Measurements from ENCODE around the gene TXNDC12.
"Not testable (repeated sequence)": the region's sequence is repeated elsewhere in the genome, so short reads cannot be mapped to it uniquely, and the experiment has no call there.

TXNDC12 gene

DNA sequence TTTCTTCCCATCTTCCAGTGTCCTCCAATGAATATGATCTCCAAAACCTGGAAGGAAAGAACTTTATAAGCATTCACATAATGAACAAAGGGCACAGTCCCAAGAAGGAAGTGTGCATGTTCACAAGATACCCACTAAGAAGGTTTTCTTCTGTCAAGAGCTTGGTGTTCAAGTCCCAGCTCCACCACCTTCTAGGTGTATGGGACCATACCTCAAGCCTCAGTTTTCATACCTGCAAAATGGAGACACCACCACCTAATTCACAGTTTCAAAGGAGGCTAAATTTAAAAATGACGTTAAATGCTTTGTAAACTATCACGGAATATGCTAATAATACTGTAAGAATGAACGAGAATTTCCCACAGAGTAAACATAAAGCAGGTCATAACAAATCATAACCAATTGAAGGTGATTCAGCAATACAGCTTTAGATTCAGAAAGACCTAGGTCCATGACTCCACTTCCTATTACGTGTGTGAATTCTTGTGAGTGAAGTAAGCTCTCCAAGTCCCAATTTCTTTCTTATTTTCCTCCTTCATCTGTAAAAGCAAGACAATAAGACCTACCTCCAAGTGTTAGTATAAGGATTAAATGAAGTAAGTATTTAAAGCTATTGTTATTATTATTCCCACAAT, 13.3 kb downstream of the TXNDC12 start:
- peaks cover 7% of the 10 kb centered on the region for H3K4me1 Mint-ChIP-seq
- ATAC-seq (replicated peaks; ENCODE audit: extremely low read depth, poor library complexity, severe bottlenecking) (no peak), DNase-seq (ENCODE audit: low spot score in 2 of 2) (no peak)
- H3K36me3 Mint-ChIP-seq (ENCODE audit: insufficient read depth) = peaks cover 24% of the 10 kb centered on the region
- no peaks in the 10 kb centered on the region for H3K27me3 Mint-ChIP-seq
- H3K9me3 Mint-ChIP-seq = no peaks in the 10 kb centered on the region
- no peak overlapping the region for H3K27ac Mint-ChIP-seq (ENCODE audit: low read depth)
- H3K4me3 Mint-ChIP-seq = no peak overlapping the region

DNA sequence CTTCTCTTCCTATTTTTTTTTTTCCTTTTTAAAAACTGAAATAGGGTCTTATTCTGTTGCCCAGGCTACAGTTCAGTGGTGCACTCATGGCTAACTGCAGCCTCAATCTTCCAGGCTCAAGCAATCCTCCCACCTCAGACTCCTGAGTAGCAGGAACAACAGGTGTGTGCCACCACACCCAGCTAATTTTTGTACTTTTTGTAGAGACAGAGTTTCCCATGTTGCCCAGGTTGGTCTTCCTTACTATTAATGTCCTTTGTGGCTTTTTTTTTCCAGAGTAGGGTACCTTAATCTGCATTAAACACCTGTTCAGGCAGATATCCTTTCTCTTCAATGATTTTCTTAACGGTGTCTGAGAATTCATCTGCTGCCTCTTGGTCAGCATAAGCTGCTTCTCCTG, 17.1 kb downstream of the TXNDC12 start:
- Mint-ChIP-seq H3K4me1 (peaks cover 4% of the 10 kb centered on the region), H3K9me3 (no peaks in the 10 kb centered on the region), H3K27ac (ENCODE audit: low read depth) (no peak overlapping the region), H3K36me3 (ENCODE audit: insufficient read depth) (peaks cover 30% of the 10 kb centered on the region), H3K4me3 (no peak overlapping the region), H3K27me3 (no peaks in the 10 kb centered on the region)
- ATAC-seq (replicated peaks; ENCODE audit: extremely low read depth, poor library complexity, severe bottlenecking) (no peak), DNase-seq (ENCODE audit: low spot score in 2 of 2) (no peak)

DNA sequence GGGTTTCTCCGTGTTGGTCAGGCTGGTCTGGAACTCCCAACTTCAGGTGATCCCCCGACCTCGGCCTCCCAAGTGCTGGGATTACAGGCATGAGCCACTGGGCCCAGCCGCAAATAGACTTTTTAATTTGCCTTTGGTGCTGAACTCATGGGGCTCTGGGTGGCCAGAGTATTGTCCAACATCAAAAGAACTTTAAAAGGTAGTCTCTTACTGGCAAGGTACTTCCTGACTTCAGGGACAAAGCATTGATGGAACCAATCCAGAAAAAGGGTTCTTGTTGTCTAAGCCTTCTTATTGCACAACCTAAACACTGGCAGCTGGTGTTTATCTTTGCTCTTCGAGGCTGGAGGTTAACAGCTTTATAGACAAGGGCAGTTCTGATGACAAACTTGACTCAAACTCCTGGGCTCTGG, 17.6 kb downstream of the TXNDC12 start:
- Mint-ChIP-seq H3K4me1 (peaks cover 7% of the 10 kb centered on the region), H3K27me3 (no peaks in the 10 kb centered on the region), H3K36me3 (ENCODE audit: insufficient read depth) (peaks cover 34% of the 10 kb centered on the region), H3K9me3 (no peaks in the 10 kb centered on the region), H3K4me3 (no peak overlapping the region), H3K27ac (ENCODE audit: low read depth) (no peak overlapping the region)
- no peak for ATAC-seq (replicated peaks; ENCODE audit: extremely low read depth, poor library complexity, severe bottlenecking)
- DNase-seq (ENCODE audit: low spot score in 2 of 2) = no peak

GRCh38 chr1:52034050-52034384, 21.0 kb downstream of the TXNDC12 start:
- Mint-ChIP-seq H3K9me3 (no peaks in the 10 kb centered on the region), H3K4me3 (peak overlapping the region; percentile 92), H3K36me3 (ENCODE audit: insufficient read depth) (peaks cover 23% of the 10 kb centered on the region), H3K27me3 (no peaks in the 10 kb centered on the region), H3K27ac (ENCODE audit: low read depth) (peak overlapping the region; percentile 93), H3K4me1 (peaks cover 34% of the 10 kb centered on the region)
- no peak for DNase-seq (ENCODE audit: low spot score in 2 of 2)
- ATAC-seq (replicated peaks; ENCODE audit: extremely low read depth, poor library complexity, severe bottlenecking) = no peak

GRCh38 chr1:52033190-52034049, 21.6 kb downstream of the TXNDC12 start, which contains the start of gene KTI12:
TSS of gene KTI12 (minus strand) at chr1:52033810. CDS start at chr1:52033761, 49 bp downstream.
- peaks cover 34% of the 10 kb centered on the region for H3K4me1 Mint-ChIP-seq
- peak; percentile 97 for ATAC-seq (replicated peaks; ENCODE audit: extremely low read depth, poor library complexity, severe bottlenecking)

GRCh38 chr1:52032785-52033131, 22.2 kb downstream of the TXNDC12 start:
- Mint-ChIP-seq H3K4me1 (peaks cover 34% of the 10 kb centered on the region), H3K27ac (ENCODE audit: low read depth) (peak overlapping the region; percentile 93)
- no peak for DNase-seq (ENCODE audit: low spot score in 2 of 2)

More at GRCh38 chr1:52033190-52034049, 21.6 kb downstream of the TXNDC12 start, which contains the start of gene KTI12:
- H3K9me3 Mint-ChIP-seq = no peaks in the 10 kb centered on the region
- peak; percentile 75 to 81 for DNase-seq (ENCODE audit: low spot score in 2 of 2)
- no peaks in the 10 kb centered on the region for H3K27me3 Mint-ChIP-seq
- peak within 1 kb of the TSS; percentile 93 for H3K27ac Mint-ChIP-seq (ENCODE audit: low read depth)
- peak within 1 kb of the TSS; percentile 92 for H3K4me3 Mint-ChIP-seq
- H3K36me3 Mint-ChIP-seq (ENCODE audit: insufficient read depth) = peaks cover 20% of the 10 kb centered on the region

GRCh38 chr1:52032124-52032784, 22.7 kb downstream of the TXNDC12 start:
- peak overlapping the region; percentile 93 for H3K27ac Mint-ChIP-seq (ENCODE audit: low read depth)
- peaks cover 19% of the 10 kb centered on the region for H3K36me3 Mint-ChIP-seq (ENCODE audit: insufficient read depth)
- H3K4me3 Mint-ChIP-seq = peak overlapping the region; percentile 92
- DNase-seq (ENCODE audit: low spot score in 2 of 2) = no peak
- H3K27me3 Mint-ChIP-seq = no peaks in the 10 kb centered on the region
- H3K4me1 Mint-ChIP-seq = peaks cover 34% of the 10 kb centered on the region
- no peaks in the 10 kb centered on the region for H3K9me3 Mint-ChIP-seq
- ATAC-seq (replicated peaks; ENCODE audit: extremely low read depth, poor library complexity, severe bottlenecking) = no peak

More at GRCh38 chr1:52032785-52033131, 22.2 kb downstream of the TXNDC12 start:
- Mint-ChIP-seq H3K9me3 (no peaks in the 10 kb centered on the region), H3K36me3 (ENCODE audit: insufficient read depth) (peaks cover 19% of the 10 kb centered on the region), H3K27me3 (no peaks in the 10 kb centered on the region), H3K4me3 (peak overlapping the region; percentile 92)
- ATAC-seq (replicated peaks; ENCODE audit: extremely low read depth, poor library complexity, severe bottlenecking) = peak; percentile 9

DNA sequence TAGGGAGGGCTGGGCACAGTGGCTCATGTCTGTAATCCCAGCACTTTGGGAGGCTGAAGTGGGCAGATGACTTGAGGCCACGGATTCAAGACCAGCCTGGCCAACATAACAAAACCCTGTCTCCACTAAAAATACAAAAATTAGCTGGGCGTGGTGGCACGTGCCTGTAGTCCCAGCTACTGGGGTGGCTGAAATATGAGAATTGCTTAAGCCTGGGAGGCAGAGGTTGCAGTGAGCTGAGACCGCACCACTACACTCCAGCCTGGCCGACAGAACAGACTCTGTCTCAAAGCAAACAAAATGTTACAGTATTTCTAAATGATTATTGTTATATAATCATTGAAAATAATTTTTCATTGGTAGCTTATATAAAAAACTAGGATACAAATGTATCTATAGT, 26.2 kb downstream of the TXNDC12 start:
- not testable (repeated sequence) for H3K27me3 Mint-ChIP-seq; DNase-seq (ENCODE audit: low spot score in 2 of 2); H3K4me3 Mint-ChIP-seq; H3K27ac Mint-ChIP-seq (ENCODE audit: low read depth); ATAC-seq (replicated peaks; ENCODE audit: extremely low read depth, poor library complexity, severe bottlenecking); H3K9me3 Mint-ChIP-seq
- H3K4me1 Mint-ChIP-seq = peaks cover 30% of the 10 kb centered on the region
- H3K36me3 Mint-ChIP-seq (ENCODE audit: insufficient read depth) = peaks cover 35% of the 10 kb centered on the region

DNA sequence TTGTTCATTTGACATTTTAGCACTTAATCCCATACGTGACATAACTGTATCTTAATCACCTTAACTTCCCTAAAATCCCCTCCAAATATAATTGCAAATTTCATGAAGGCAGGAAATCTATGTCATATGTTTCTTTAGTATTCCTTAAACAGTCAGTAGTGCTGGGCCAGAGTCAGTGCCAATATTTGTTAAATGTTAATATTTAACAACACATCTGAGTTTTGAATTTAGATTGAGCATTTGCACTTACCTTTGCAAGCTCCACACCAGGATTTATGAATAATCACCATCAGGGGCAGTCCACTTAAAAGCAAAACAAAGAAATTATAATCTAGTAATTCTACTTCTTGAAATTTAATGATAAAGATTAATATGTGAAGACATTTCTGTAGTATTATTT, 26.7 kb downstream of the TXNDC12 start:
- no peak for ATAC-seq (replicated peaks; ENCODE audit: extremely low read depth, poor library complexity, severe bottlenecking)
- Mint-ChIP-seq H3K9me3 (no peaks in the 10 kb centered on the region), H3K27me3 (no peaks in the 10 kb centered on the region), H3K4me3 (no peak overlapping the region), H3K4me1 (peaks cover 30% of the 10 kb centered on the region), H3K36me3 (ENCODE audit: insufficient read depth) (peaks cover 35% of the 10 kb centered on the region), H3K27ac (ENCODE audit: low read depth) (no peak overlapping the region)
- no peak for DNase-seq (ENCODE audit: low spot score in 2 of 2)

DNA sequence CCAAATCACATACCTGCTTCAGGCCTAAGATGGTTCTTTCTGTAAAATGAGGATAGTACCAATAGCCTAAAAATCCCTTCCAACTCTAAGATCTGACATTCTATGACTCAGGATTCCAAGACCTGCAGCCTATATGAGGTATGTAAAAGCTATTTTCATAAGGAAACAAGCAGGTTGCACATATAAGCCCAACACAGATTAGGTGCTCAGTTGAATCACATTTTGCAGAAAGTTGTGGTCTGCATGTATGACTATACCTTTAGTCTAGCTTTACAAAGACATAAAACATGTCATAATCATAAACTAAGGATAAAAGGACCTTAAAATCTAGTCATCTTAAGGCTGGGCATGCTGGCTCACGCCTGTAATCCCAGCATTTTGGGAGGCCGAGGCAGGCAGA, 28.7 kb downstream of the TXNDC12 start:
- Mint-ChIP-seq H3K4me1 (peaks cover 16% of the 10 kb centered on the region), H3K9me3 (no peaks in the 10 kb centered on the region), H3K4me3 (no peak overlapping the region), H3K27ac (ENCODE audit: low read depth) (no peak overlapping the region), H3K36me3 (ENCODE audit: insufficient read depth) (peaks cover 36% of the 10 kb centered on the region), H3K27me3 (no peaks in the 10 kb centered on the region)
- no peak for DNase-seq (ENCODE audit: low spot score in 2 of 2)
- ATAC-seq (replicated peaks; ENCODE audit: extremely low read depth, poor library complexity, severe bottlenecking) = no peak

GRCh38 chr1:52022133-52022532, 32.9 kb downstream of the TXNDC12 start:
- Mint-ChIP-seq H3K36me3 (ENCODE audit: insufficient read depth) (peaks cover 42% of the 10 kb centered on the region), H3K27ac (ENCODE audit: low read depth) (no peak overlapping the region), H3K4me1 (no peaks in the 10 kb centered on the region), H3K4me3 (no peak overlapping the region), H3K9me3 (no peaks in the 10 kb centered on the region), H3K27me3 (no peaks in the 10 kb centered on the region)
- ATAC-seq (replicated peaks; ENCODE audit: extremely low read depth, poor library complexity, severe bottlenecking) (no peak), DNase-seq (ENCODE audit: low spot score in 2 of 2) (no peak)

DNA sequence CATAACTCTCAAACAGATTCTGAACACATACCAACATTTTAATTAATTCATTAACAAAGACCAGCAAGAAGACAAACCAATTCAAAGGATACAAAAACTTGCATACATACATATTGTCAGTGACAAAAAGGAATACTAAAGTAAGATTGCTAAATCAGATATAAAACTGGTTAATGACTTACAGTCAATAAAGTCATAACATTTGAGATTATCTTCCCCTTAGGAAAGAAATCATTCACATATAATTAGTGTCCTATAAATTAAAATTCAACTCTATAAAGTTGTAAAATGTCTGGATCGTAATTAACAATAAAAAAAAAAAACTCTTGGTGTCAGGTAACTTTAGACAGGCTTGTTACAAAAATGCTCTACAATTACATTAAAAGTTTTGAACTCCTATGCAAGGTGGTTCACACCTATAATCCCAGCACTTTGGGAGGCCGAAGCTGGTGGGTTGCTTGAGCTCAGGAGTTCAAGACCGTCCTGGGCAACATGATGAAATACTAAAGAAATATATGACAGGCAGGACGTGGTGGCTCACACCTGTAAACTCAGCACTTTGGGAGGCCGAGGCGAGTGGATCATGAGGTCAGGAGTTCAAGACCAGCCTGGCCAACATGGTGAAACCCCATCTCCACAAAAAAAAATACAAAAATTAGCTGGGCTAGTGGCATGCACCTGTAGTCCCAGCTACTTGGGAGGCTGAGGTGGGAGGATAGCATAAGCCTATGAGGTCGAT, 46.8 kb downstream of the TXNDC12 start:
- Mint-ChIP-seq H3K4me1 (no peaks in the 10 kb centered on the region), H3K36me3 (ENCODE audit: insufficient read depth) (no peaks in the 10 kb centered on the region), H3K4me3 (no peak overlapping the region), H3K9me3 (no peaks in the 10 kb centered on the region), H3K27me3 (peaks cover 24% of the 10 kb centered on the region), H3K27ac (ENCODE audit: low read depth) (no peak overlapping the region)
- no peak for ATAC-seq (replicated peaks; ENCODE audit: extremely low read depth, poor library complexity, severe bottlenecking)
- DNase-seq (ENCODE audit: low spot score in 2 of 2) = no peak

All from central memory CD8-positive, alpha-beta T cell (primary cell).